Vagina (tissue), 2 donors: Measurements from ENCODE around the gene DHPS. TPM values are rescaled to one million over a fixed set of nuclear protein-coding genes. Genes with fewer than 3 reads are reported as not detected.
A peak's percentile ranks its signal among the peaks of the same experiment; 100 is the strongest.
"Not testable (repeated sequence)": the region's sequence is repeated elsewhere in the genome, so short reads cannot be mapped to it uniquely, and the experiment has no call there.

Source experiments
- DNase-seq, 2 donors: peaks; one replicate each; pipeline ENCODE4 v3.0.0-alpha.2; 2017; ENCODE audit errors: extremely low spot score in 2 of 2
- H3K27ac ChIP-seq: fragments of 200-600 bp; sonication (generic); one replicate; pipeline ENCODE4 v1.5.1; 2019
- H3K27me3 ChIP-seq: fragments of 200-600 bp; sonication (generic); one replicate; pipeline ENCODE4 v1.5.1; 2019
- H3K36me3 ChIP-seq, 2 donors: fragments of 200-600 bp; sonication (generic); one replicate each; pipeline ENCODE4 v1.5.1; 2017 to 2019
- H3K4me1 ChIP-seq: fragments of 200-600 bp; sonication (generic); one replicate; pipeline ENCODE4 v1.5.1; 2019
- H3K4me3 ChIP-seq, 2 donors: fragments of 200-600 bp; sonication (generic); 1 replicate in 1 of 2; 2 replicates in 1 of 2; pipeline ENCODE4 v1.5.1; 2016 to 2019
- H3K9me3 ChIP-seq: fragments of 200-600 bp; sonication (generic); one replicate; pipeline ENCODE4 v1.5.1; 2019
- POLR2A ChIP-seq, 2 donors: fragments of 450-650 bp; IDR thresholded peaks; one replicate each; pipeline ENCODE4 v1.6.1; 2017; ENCODE audit warnings: antibody characterized with exemption in 2 of 2, mild to moderate bottlenecking in 2 of 2, moderate library complexity in 2 of 2
- POLR2AphosphoS5 ChIP-seq, 2 donors: sonication (generic); formaldehyde crosslinking; IDR thresholded peaks; one replicate each; pipeline ENCODE4 v1.9.0; 2017; ENCODE audit warnings: antibody characterized with exemption in 2 of 2, mild to moderate bottlenecking in 2 of 2, low read depth in 1 of 2; ENCODE audit not compliant: insufficient read depth in 1 of 2
- intact Hi-C: fragments of 100-400 bp; cut with DNase I; formaldehyde crosslinking; loops from one replicate; pipeline ENCODE4 v1.15.1; 2023
- total RNA-seq: library from RNA; depleted of rRNA; stranded (reverse); fragments of >200 nt; gene quantifications from one replicate; pipeline ENCODE4 v1.2.3, GENCODE V29; 2016
- TF ChIP-seq, protein P1 (sequence below), 3 experiments: fragments of 450-650 bp in 2 of 3; fragments of 200-600 bp in 1 of 3; sonication (generic) in 1 of 3; IDR thresholded peaks; one replicate each; pipeline ENCODE4 v1.5.1; 2017 to 2019; ENCODE audit warnings: antibody characterized with exemption in 3 of 3, mild to moderate bottlenecking in 2 of 3, moderate library complexity in 2 of 3

DHPS gene
- total RNA-seq, 1 donor from 2014 or later, result 119 TPM

DNA sequence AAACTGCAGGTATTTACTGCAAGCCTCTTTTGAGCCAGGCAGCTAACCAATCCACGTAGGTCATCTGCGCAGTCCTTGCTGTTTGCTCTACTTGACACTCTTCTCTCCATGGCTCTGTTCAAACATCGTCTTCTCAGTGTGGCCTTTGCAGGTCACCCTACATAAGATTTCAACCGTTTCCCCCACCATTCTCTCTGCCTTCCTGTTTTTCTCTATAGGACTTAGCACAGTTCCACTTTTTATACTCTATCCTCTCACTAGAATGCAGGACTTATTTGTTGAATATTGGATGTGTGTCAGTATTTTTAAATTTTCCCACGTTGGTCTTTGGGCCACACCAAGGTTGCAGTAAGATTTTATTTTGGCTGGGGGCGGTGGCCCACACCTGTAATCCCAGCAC lies 16.5 kb upstream of the DHPS start:
- H3K27ac ChIP-seq, result no peak overlapping the region
- H3K36me3 ChIP-seq, result peaks cover 0 to 30% of the 10 kb centered on the region in 2 donors
- H3K9me3 ChIP-seq, result no peaks in the 10 kb centered on the region
- H3K4me3 ChIP-seq, result no peak overlapping the region
- no peak for DNase-seq
- TF ChIP-seq POLR2AphosphoS5 (IDR thresholded peaks at IDR 0.05; ENCODE audit: insufficient read depth in 1 of 2, low read depth in 1 of 2) (no peak), POLR2A (IDR thresholded peaks at IDR 0.05) (no peak)
- TF ChIP-seq, protein P1, sequence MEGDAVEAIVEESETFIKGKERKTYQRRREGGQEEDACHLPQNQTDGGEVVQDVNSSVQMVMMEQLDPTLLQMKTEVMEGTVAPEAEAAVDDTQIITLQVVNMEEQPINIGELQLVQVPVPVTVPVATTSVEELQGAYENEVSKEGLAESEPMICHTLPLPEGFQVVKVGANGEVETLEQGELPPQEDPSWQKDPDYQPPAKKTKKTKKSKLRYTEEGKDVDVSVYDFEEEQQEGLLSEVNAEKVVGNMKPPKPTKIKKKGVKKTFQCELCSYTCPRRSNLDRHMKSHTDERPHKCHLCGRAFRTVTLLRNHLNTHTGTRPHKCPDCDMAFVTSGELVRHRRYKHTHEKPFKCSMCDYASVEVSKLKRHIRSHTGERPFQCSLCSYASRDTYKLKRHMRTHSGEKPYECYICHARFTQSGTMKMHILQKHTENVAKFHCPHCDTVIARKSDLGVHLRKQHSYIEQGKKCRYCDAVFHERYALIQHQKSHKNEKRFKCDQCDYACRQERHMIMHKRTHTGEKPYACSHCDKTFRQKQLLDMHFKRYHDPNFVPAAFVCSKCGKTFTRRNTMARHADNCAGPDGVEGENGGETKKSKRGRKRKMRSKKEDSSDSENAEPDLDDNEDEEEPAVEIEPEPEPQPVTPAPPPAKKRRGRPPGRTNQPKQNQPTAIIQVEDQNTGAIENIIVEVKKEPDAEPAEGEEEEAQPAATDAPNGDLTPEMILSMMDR (IDR thresholded peaks at IDR 0.05), result no peak
- intact Hi-C loops, result no loop called here
- H3K27me3 ChIP-seq, result no peaks in the 10 kb centered on the region
- H3K4me1 ChIP-seq, result peaks cover 26% of the 10 kb centered on the region

DNA sequence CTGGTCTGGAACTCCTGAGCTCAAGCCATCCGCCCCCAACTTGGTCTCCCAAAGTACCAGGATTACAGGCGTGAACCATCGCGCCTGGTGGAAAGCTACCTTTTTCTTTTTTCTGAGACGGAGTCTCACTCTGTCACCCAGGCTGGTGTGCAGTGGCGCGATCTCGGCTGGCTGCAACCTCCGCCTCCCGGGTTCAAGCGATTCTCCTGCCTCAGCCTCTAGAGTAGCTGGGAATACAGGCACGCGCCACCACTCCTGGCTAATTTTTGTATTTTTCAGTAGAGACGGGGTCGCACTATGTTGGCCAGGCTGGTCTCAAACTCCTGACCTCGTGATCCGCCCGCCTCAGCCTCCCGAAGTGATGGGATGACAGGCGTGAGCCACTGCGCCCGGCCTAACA lies 15.7 kb upstream of the DHPS start:
- H3K9me3 ChIP-seq, H3K27me3 ChIP-seq, DNase-seq, H3K27ac ChIP-seq, intact Hi-C loops: not testable (repeated sequence)
- peaks cover 26% of the 10 kb centered on the region for H3K4me1 ChIP-seq
- H3K36me3 ChIP-seq, result peaks cover 0 to 23% of the 10 kb centered on the region in 2 donors
- peak overlapping the region in 1 of 2 donors; percentile 66 for H3K4me3 ChIP-seq

DNA sequence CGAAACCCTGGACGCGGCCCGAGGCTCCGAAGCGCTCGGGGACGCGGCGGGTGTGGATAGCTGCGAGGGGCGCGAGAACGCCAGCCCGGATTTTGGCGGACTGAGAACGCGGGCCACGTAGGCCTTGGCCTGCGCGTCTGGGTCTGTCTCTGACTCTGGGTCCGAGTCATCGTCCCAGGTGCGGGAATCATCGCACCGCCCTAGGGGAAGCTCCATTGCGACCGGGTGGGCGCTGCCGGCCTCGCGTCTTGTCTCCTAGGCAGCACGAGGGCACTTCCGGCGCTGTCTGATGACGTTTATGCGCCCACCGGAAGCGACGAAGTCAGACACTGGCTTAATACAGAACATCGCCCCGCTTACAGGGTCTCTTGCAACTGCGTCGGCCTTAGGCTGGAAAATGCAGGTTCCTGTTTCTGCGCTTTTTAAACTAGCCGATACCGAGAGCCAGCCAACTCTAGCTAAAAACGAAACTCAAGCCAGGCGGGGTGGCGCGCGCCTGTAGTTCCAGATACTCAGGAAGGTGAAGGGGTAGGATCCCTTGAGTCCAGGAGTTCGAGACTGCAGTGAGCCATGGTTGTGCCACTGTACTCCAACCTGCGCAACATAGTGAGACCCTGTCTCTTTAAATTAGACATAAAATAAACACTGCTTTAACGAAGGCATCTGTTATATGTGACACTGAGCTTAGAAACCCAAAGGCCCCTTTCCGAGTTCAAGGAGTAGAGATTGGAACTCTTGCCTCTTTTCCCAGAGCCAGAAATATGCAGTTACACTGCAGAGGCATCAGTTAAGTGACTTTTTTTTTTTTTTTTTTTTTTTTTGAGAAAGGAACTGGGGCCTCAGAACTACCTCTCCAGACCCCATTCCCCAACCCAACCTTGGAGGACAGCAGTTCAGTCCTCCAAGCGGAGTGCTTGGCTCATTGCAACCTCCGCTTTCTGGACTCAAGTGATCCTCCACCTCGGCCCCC lies 15.0 kb upstream of the DHPS start, which contains the start of gene FBXW9:
Gene FBXW9 (minus strand): TSS at position 266 of the 970 bp plus-strand sequence. CDS start 50 bp downstream, at position 216.
- TF ChIP-seq POLR2AphosphoS5 (IDR thresholded peaks at IDR 0.05; ENCODE audit: insufficient read depth in 1 of 2, low read depth in 1 of 2), result peak; percentile 92 to 94
- TF ChIP-seq, protein P1 (IDR thresholded peaks at IDR 0.05), result no peak
- peaks cover 0 to 15% of the 10 kb centered on the region in 2 donors for H3K36me3 ChIP-seq
- peak in 1 of 2 donors; percentile 95 for DNase-seq
- H3K4me1 ChIP-seq, result peaks cover 26% of the 10 kb centered on the region
- intact Hi-C loops, result no loop called here
- H3K9me3 ChIP-seq, result no peaks in the 10 kb centered on the region
- H3K27ac ChIP-seq, result peak within 1 kb of the TSS; percentile 80
- H3K4me3 ChIP-seq, result peak within 1 kb of the TSS; percentile 66 to 78
- H3K27me3 ChIP-seq, result no peaks in the 10 kb centered on the region

DNA sequence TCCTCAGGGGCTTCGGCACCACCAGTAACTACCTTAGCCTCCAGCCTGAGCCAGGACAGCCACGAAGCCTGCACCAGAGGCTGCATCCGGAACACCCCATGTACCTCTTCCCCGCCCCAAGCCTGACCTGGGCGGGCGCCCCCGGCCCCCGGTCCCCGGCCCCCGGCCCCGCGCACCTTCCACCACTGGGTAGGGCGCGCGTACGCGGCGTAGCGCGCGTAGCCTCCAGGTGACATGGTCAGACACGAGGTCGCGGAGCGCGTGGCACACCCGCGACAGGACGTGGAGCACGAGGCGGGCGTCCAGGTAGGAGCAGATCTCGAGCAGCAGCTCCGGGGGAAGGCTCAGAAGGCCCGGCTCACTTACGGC lies 14.3 kb upstream of the DHPS start:
- intact Hi-C loops, result no loop called here
- no peaks in the 10 kb centered on the region for H3K27me3 ChIP-seq
- peaks cover 26% of the 10 kb centered on the region for H3K4me1 ChIP-seq
- H3K36me3 ChIP-seq, result peaks cover 0 to 9% of the 10 kb centered on the region in 2 donors
- H3K4me3 ChIP-seq, result peak overlapping the region; percentile 66 to 78
- no peak overlapping the region for H3K27ac ChIP-seq
- DNase-seq, result no peak
- H3K9me3 ChIP-seq, result no peaks in the 10 kb centered on the region
- no peak for TF ChIP-seq POLR2A (IDR thresholded peaks at IDR 0.05)
- TF ChIP-seq, protein P1 (IDR thresholded peaks at IDR 0.05), result no peak
- no peak for TF ChIP-seq POLR2AphosphoS5 (IDR thresholded peaks at IDR 0.05; ENCODE audit: insufficient read depth in 1 of 2, low read depth in 1 of 2)

DNA sequence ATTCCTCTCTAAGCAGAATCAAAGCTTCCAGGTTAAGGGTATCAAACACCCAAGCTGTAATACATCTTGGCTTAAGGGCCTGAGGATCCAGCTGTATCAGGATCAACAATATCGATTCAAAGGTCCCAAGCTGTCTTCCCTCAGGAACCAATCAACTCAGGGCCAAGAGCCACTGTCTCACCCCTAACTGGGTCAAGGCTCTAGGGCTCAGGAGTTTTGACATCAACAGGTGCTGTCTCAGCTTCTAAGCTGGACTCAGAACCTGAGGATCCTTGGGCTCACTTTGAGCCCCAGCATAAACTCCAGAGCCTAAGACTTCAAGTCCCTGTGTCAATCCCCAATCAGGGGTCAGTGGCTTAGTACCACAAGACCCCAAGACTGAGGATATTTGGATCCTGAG lies 13.8 kb upstream of the DHPS start:
- no peaks in the 10 kb centered on the region for H3K27me3 ChIP-seq
- no peaks in the 10 kb centered on the region for H3K9me3 ChIP-seq
- intact Hi-C loops, result no loop called here
- peak overlapping the region; percentile 66 to 78 for H3K4me3 ChIP-seq
- TF ChIP-seq POLR2AphosphoS5 (IDR thresholded peaks at IDR 0.05; ENCODE audit: insufficient read depth in 1 of 2, low read depth in 1 of 2), result no peak
- H3K36me3 ChIP-seq, result peaks cover 0 to 4% of the 10 kb centered on the region in 2 donors
- H3K27ac ChIP-seq, result no peak overlapping the region
- H3K4me1 ChIP-seq, result peaks cover 26% of the 10 kb centered on the region
- DNase-seq, result no peak

DNA sequence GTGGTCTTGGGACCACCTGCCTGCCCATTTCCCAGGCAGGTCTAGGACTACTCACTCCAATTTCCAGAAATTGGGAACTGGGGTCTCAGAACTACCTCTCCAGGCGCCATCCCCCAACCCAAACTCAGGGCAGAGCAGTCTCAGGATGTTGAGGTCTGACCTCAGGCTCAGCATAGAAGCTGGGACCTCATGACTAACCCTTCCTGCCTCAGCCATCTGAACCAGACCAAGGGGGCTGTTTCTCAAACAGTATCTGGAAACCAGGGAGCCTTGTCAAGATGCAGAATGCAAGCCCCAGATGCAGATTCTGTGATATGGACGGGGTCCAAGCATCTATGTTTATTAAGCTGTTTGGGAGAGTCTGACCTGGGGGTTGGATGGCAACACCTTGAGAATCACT lies 13.4 kb upstream of the DHPS start:
- intact Hi-C loops, result no loop called here
- Histone ChIP-seq H3K4me3 (peak overlapping the region in 1 of 2 donors; percentile 78), H3K36me3 (no peaks in the 10 kb centered on the region), H3K9me3 (no peaks in the 10 kb centered on the region), H3K27ac (no peak overlapping the region), H3K4me1 (peaks cover 26% of the 10 kb centered on the region), H3K27me3 (no peaks in the 10 kb centered on the region)
- no peak for DNase-seq
- TF ChIP-seq POLR2A (IDR thresholded peaks at IDR 0.05), result no peak
- TF ChIP-seq, protein P1 (IDR thresholded peaks at IDR 0.05), result no peak
- no peak for TF ChIP-seq POLR2AphosphoS5 (IDR thresholded peaks at IDR 0.05; ENCODE audit: insufficient read depth in 1 of 2, low read depth in 1 of 2)
